ENCODE data around the gene FRMD4A.
"Not testable (repeated sequence)": the region's sequence is repeated elsewhere in the genome, so short reads cannot be mapped to it uniquely, and the experiment has no call there.

FRMD4A gene

DNA sequence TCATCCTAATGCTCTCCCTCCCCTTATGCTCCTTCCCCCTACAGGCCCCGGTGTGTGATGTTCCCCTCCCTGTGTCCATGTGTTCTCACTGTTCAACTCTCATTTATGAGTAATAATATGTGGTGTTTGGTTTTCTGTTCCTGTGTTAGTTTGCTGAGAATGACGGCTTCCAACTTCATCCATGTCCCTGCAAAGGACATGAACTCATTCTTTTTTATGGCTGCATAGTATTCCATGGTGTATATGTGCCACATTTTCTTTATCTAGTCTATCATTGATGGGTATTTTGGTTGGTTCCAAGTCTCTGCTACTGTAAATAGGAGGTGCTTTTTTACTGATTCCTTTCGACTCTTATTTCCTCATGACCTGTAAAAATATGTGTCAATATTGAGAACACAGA lies 92.1 kb downstream of the FRMD4A start:
- not testable (repeated sequence) for DNase-seq

DNA sequence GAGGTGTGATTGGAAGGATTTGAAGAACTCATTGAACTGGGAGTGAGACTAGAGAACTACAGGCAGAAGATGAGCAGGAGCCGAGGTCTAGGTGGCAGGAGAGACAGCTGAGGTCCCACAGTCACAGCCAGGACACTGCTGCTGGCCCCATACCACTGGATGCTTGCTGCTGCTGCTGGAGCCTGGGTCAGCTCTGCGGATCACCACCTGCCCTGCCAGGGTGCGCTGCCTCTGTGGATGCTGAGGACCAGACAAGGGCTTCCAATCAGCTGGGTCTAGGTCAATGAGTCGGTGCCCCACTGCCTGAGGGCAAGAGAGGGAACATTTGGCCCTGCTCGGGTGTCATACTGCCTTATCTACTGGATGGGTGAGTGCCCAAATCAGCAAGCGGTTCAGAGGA lies 94.4 kb downstream of the FRMD4A start:
- no peak for DNase-seq

DNA sequence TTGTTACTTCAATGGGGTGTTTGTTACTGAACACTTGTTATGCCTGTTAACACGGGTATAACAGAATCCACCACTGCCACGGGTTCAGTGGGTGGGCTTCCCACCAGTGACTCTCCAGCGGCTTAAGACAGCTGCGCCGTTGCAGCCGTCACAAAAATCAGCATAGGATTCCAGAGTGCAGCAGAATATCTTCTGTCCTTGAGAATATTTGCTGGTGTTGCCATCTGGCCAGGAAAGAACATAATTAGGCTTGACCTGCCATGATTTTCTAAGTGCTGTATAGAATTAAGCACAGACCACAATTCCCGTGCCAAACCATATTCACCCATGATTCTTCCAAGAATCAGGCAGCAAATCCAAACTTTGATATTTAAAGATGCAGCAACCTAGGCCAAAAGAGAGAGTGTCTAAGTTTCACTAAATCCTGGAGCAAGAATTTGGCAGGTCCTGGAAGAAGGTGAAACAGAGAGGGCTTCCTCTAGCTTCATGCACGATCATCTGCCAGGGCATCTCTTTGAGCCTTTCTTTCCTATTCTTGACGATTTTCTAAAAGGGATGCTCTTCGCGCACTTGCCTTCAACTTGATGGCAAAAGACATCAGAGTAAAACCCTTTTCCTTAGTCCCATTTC lies 95.0 kb downstream of the FRMD4A start:
- DNase-seq, result no peak

DNA sequence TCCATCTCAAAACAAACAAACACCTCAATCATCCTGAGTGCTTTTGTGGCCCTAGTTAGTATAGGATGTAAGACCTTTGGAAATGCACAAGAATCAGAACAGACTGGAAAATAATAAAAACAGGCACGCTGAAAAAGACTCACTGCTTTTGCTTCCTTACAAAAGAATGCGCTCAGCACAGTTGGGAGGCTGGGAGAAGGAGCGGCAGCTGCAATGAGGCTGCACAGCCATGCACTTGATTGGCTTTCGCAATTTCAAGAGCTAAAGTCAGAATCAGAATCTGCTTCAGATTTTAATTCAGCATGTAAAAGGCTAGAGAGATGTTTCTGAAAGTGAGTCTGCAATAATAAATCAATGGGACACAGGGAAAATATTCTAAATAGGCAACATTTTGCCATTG lies 97.2 kb downstream of the FRMD4A start:
- DNase-seq, result no peak

DNA sequence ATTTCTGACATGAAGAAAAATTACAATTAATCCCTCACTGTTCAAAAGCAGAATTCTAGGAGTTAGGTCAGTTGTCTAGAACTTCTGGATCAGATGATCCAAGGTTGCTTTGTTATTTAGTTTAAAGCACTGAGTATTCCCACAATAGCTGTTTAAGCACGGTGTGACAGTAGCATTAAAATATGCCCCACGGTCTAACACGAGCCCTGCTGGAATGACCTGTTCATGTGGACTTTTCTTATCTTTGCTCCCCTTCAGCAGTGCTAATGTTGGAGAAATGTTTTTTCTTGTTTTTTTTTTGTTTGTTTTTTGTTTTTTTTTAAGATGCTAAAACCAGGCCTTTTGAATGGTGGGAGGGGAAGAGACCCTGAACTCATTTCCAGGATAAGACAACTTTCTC lies 101.9 kb downstream of the FRMD4A start:
- DNase-seq, result not testable (repeated sequence)

DNA sequence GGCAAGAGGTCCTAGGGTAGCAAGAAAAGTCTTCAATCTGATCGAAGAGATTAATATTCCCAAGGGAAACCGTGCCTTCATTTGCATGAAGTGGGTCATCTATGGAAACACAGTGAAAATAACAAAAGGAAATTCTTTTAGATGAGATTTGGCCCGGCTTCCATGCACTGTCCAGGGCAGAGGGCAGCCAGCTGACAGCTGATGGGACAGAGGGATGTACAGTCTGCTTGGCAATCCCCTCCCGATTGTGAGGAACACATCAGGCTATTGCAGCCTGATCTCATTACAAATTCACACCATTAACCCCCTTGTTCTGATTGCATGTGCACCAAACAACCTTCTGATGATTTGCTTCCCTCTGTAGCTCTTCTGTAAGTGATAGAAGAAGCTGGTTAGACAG lies 105.3 kb downstream of the FRMD4A start:
- DNase-seq, result no peak

DNA sequence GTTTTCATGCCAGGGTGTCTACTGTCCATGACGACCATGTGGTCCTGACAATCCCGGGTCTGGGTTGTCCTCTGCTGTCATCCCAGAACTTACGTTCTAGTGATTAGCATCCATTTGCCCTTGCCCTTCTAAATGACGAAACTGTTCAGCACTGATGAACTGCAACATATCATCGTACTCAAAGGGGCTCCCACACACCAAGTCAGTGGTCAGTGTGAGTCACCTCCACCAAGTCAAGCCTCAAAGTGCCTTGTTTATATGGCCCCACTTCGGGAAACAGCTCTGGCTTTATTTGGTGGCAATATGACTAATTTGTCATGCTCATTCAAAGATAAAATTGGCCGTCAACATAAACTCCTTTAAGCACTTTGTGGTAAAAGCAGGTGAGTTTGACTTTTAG lies 110.7 kb downstream of the FRMD4A start:
- no peak for DNase-seq

DNA sequence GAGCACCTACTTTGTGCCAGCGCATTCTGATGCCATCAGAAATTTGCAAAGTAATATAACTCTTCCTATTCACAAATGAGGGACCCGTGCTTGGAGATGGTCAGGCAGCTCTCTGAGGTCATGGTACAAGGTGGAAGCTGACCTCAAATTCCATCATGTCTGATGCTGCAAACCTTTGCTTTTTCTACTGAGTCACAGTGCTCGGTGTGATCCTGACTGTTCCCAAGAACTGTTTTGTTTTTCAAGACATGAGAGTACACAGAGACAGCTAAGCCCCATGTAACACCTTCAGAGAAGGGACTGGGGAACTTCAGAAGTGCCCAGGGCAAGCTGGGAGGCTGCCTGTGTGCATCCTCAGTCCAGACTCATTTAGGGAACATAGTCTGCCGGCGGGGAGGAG lies 111.3 kb downstream of the FRMD4A start:
- no peak for DNase-seq

DNA sequence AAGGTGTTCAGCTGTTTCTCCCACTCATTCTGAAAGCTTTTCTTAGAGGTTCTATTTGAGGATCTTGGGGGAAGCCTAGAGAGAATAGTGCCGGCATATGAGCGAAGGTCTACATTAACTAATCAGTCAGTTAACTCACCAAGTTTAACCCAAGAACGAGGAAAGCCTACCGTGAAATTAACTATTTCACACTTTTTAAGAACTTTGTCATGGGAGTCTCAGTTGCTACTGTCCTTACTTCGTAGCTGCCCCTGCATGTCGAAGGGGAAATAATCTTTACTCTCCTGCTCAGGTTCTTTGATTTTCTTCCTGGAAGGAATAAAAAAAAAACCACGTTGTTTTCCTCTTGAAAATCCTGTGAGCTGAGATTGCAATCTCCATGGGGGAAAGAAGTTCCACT lies 115.1 kb downstream of the FRMD4A start:
- DNase-seq, result no peak

DNA sequence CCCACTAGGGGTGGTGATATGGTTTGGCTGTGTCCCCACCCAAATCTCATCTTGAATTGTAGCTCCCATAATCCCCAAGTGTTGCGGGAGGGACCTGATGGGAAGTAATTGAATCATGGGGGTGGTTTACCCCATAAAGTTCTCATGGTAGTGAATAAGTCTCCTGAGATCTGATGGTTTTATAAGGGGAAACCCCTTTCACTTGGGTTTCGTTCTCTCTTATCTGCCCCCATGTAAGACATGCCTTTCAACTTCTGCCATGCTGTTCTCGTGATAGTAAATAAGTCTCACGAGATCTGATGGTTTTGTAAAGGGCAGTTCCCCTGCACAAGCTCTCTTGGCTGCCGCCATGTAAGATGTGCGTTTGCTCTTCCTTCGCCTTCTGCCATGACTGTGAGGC lies 117.0 kb downstream of the FRMD4A start:
- DNase-seq, result not testable (repeated sequence)

DNA sequence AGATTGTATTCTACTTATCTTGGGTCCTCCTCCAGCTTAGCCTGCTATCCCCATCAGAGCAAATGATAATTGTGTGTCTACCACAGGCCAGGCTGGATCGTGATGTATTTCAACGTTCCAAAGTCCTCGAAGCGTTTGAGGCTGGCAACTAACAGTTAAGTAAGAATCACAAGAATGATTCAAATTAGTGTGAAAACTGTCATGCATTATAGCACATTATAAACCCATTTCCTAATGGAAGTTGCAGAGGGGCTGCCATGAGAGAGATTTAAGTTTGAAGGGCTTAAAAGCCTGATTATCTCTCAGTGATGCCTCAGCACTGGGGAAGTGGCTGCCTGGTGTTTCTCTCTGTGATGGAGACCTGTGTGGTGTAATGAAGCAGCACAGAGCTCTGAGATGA lies 119.1 kb downstream of the FRMD4A start:
- no peak for DNase-seq

DNA sequence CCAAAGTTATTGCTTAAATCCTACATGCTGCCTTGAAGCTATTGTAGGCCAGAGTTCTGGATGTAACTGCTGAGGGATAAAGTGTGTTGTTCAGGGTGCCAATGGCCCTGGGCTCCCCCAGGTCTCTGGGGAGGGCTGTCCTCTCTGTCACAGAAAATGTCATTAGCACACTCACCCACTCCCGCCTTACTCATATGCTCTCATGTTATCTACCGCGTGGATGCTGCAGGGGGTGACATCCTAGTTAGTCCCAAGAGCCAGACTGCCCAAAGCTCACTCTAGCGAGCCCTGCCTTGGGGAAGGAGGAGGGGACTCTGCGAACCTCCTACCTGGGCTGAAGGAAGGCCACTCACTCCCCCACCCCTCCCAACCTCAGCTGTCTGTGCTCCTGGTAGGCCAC lies 122.5 kb downstream of the FRMD4A start:
- DNase-seq, result no peak

DNA sequence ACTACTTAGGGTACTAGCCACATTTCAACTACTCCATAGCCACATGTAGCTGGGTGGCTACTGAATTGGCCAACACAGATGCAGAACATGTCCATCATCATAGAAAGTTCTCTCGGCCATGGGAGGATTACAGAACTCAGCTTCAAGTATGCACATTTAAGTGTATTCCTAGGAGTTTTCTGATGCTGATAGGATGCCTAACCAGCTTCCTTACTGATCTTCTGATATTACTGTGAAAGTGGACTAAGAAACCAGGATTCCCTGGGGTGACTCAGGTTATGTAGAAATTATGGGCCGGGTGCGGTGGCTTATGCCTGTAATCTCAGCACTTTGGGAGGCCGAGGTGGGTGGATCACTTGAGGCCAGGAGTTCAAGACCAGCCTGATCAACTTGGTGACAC lies 125.5 kb downstream of the FRMD4A start:
- DNase-seq, result no peak

DNA sequence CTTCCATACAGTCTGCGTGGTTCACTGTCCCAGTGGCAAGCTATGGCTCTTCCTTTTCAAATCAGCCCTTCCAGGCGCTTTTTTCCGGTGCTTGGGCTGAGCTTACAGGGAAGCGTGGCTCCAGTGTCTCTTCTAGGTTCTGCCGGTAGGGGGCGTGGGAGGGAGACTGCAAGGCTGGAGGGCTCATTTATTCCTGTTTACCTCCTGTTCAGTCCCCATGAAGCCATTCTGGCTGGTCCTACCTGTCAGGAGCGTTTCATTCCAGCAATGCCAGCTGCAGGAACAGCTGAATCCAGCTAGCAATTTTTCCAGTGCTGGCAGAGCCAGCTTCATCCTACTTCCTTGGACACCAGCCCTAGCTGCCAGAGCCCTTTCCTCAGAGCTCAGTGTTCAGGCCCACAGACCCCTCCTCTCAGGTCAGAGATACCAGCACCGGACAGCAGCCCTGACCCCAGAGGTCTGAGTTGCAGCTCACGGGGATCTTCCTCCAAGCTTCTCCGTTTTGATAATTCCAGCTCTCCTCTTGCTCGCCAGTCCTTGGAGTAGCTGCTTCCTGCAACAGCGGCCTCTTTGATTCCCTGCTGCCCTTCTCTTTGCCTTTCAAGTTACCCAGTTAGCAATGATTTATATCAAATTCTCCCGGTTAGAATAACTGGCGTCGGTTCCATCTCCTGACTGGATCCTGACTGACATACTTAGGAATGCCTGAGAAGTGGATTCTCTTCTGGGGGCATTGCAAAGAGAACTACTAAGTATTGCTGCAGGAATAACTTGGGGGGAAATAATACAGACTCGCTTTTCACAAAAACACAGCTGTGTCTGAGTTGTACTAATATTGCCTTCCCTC lies 129.8 kb downstream of the FRMD4A start:
- DNase-seq, result no peak

DNA sequence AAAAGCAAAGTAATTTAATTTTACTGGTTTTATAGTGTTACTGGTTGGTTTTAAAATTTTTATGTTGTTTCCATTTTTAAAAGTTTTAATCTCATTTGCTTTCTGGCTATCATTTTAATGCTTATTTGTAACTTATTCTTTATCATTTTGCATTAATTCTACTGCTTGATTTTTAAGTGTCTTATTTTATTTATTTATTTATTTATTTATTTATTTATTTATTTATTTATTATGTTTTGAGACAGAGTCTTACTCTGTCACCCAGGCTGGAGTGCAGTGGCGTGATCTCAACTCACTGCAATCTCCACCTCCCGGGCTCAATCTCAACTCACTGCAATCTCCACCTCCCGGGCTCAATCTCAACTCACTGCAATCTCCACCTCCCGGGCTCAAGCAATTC lies 131.6 kb downstream of the FRMD4A start:
- not testable (repeated sequence) for DNase-seq

DNA sequence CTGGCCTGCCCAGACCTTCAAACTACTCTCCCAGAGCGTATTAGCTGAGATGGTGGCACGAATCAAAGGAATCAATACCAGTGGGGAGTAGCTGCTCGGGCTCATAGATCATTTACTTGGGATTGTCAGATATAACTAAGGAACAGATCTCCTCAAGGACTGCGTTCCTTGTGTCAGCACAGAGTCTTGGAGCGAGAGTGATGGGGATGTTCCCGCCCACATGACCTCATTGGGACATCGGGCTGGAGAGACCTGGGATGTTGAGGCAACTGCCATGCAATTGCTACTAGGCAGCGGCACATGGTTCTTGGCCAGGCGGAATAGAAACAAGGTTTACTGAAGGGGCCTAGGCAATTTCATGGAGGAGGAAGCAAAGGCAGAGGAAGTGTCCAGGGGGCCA lies 132.6 kb downstream of the FRMD4A start:
- no peak for DNase-seq

DNA sequence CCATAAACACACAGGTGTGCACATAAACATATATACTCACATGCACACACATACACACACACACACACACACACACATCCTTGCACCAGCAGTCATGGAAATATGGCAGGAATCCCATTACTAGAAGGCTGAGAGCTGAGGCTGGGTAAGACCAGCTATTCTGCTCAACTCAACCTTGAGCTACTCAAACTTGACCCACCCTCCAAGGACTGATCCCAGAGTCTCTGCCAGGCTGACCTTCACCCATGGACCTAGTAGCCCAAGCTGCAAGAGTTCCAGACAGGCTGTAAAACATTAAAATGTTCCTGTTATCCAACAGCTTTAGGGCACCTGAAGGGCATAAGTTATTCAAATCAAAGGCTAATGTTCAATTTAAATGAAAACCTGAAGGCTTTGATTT lies 134.6 kb downstream of the FRMD4A start:
- no peak for DNase-seq

DNA sequence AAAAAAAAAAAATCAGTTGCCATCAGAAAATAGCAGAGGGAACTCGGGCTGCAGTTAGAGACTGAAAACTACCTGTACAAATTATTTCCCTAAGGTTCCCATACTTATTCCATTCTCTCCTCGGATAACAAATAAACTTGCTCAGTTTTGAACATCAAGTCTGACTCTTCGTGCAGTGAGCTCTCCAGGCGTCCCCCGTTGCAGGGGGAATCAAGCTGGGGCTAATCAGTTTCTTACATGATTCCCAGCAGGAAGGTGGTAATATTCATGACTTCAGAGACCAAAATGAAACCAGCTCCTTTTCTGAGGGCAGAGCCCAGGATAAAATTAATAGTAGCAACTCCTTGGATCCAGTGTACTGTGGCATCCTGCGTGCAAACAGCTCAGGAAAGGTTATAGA lies 135.3 kb downstream of the FRMD4A start:
- no peak for DNase-seq

DNA sequence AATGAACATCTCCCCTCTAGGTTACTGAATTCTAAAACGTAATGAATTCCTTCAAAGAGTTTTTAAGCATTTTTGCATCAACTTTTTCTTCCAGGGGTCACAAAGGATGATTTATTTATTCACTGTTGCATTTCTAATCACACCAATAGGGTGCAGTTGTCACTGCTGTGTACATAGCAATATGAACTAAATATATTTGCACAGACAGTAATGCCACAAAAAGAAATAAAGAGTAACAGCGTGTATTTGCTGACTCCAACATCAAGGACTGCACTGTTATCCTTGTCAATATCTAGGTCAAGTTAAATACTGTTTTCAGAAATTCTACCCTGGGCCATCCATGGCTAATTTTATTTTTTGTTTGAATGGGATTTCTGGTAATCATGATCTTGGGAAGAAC lies 138.0 kb downstream of the FRMD4A start:
- peak in 1 of 3 experiments; percentile 20 for DNase-seq

DNA sequence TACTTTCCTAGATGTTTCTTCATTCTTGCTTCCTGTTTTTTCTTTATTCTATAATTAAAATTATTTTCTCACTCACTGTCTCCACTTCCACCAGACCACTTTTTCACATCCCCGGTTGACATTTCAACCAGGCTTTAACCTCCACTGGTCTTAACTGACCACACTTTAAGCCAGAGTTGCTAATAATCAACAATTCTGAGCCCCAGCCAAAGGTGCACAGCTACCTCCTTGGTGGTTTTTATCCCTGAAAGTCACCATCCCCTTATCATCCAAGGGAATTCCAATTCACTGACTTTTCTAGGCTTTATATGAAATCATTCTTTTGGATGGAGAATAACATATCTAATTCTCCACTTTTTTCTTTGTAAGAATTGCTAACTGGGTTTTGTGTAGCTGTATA lies 138.9 kb downstream of the FRMD4A start:
- no peak for DNase-seq

DNA sequence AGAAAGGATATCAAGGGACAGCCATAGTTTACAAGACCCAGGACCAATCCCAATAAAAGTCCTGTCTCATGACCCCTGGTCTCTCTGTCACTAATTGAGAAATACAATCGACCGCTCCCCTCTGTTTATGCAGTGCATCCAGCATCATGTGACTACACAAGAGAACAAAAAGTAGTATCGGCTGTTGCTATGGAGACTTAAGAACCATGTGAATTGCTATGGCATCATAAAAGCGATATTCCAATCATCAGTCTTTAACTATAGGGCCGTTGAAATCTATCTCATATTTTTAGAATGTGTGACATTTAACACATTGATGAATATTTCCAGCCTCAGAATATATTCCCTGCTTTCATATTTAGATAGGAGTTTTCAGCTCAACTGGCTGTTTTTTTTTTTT lies 139.3 kb downstream of the FRMD4A start:
- DNase-seq, result peak in 1 of 3 experiments; percentile 25

DNA sequence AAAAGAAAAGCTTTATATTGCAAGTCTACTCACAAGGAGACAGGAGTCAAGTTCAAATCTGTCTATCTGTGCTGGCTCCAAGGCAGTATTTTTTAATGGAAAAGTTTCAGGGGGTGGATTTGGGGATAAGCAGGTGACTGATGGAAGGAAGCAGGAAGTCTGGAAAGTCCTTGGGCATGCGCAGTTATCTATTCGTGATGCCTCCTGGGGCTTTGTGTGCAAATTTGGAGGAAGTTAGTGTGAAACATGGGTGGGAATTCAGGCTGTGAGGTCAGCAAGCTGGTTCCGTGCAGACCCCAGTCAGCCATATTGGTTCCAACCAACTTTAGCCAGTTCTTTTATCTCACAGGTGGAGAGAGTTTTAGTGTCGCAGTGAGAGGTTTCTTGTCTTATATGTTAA lies 140.0 kb downstream of the FRMD4A start:
- DNase-seq, result no peak

DNA sequence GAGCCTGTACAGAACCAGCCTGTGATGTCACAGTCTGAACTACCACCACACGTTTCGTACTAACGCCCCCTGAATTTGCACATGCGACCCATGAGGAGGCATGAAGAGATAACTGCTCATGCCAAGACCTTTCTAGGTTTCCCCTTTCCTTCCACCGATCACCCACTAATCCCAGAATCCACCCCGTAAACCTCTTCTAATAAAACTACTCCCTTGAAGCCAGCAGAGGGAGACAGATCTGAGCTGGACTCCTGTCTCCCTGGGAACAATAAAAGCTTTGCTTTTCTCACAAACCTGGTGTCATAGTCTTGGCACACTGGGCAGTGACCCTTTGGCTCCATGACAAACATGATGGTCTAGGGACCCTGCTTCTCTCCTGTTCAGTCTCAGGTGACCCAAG lies 144.5 kb downstream of the FRMD4A start:
- DNase-seq, result peak in 1 of 3 experiments; percentile 1

DNA sequence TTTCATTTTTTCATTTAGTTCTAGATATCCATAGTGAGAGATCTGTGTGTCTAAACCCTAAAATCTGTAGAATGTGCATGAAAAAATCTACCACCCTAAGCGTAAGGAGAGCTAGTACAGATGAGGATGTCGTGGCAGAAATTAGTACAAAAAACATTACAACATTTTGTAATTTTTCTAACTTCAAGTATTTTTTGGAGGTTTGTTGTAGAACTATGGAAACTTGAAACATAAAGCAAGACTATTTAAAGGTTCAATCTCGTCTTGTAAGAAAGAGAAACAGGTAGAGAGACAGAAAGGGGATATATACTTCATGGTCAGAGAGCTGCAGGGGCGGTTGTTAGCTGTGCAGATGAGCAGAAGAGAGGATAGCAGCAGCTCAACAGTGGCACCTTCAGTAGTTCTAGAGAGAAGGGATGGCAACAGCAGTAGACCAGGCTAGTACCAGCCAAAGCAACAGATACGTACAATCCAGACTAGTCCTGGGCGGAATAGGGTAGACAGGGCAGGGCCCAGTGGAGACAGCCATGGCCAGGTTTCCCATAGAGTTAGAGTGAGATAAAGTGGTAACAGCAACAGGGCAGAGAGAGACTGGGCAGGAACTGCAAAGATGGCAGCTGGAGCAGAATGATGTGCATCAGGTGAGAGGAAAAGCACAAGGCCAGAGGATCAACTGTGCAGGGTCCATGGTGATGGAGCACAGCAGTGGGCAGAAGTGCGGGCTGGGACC lies 145.2 kb downstream of the FRMD4A start:
- peak in 1 of 3 experiments; percentile 38 for DNase-seq

Data from NCI-H1417 (cell line).